Natural killer cell treated with Interleukin-12 subunit alpha and Interleukin-12 subunit beta and Interleukin-15 and Interleukin-18, amount 100 ng/mL, for 72 hours (primary cell): ENCODE data around the gene CRLF1. TPM values are rescaled to one million over a fixed set of nuclear protein-coding genes. Genes with fewer than 3 reads are reported as not detected.

Experiments used
- ATAC-seq, 2 donors: fragments of 150-1000 bp; cut with Tn5 transposase in 1 of 2; sonication (Bioruptor Pico), chemical (Tn5 transposase) in 1 of 2; 2 replicates each; pipeline ENCODE4 v1.10.0; 2021
- DNase-seq: peaks from one replicate; pipeline ENCODE4 v3.0.0; 2022; ENCODE audit warnings: low spot score
- H3K27ac Mint-ChIP-seq, 2 donors: 1 replicate in 1 of 2; 2 replicates in 1 of 2; pipeline ENCODE4 v1.8.0; 2022; ENCODE audit warnings: mixed read lengths in 2 of 2, mild to moderate bottlenecking in 1 of 2, moderate library complexity in 1 of 2
- H3K27me3 Mint-ChIP-seq, 2 donors: 1 replicate in 1 of 2; 2 replicates in 1 of 2; pipeline ENCODE4 v1.8.0; 2022; ENCODE audit warnings: mixed read lengths in 2 of 2
- H3K36me3 Mint-ChIP-seq: one replicate; pipeline ENCODE4 v1.8.0; 2022; ENCODE audit warnings: mixed read lengths
- H3K4me1 Mint-ChIP-seq, 2 donors: 1 replicate in 1 of 2; 2 replicates in 1 of 2; pipeline ENCODE4 v1.8.0; 2022; ENCODE audit warnings: low read depth in 2 of 2, mixed read lengths in 2 of 2, mild to moderate bottlenecking in 1 of 2
- H3K4me3 Mint-ChIP-seq: one replicate; pipeline ENCODE4 v1.8.0; 2022; ENCODE audit warnings: mixed read lengths
- H3K9me3 Mint-ChIP-seq: 2 replicates; pipeline ENCODE4 v1.8.0; 2022; ENCODE audit warnings: mixed read lengths
- total RNA-seq, 2 donors: library from RNA; stranded (reverse); gene quantifications; one replicate each; pipeline ENCODE4 v1.2.3, GENCODE V29; 2022

Gene CRLF1
- total RNA-seq = not detected

GRCh38 chr19:18606281-18607225 lies at the start of gene CRLF1:
Gene CRLF1 (minus strand): TSS chr19:18606799. CDS start chr19:18606656, 143 bp downstream.
- Mint-ChIP-seq H3K36me3 (no peaks in the 10 kb centered on the region), H3K4me3 (no peak within 1 kb of the TSS), H3K27me3 (peaks cover 36 to 49% of the 10 kb centered on the region in 2 donors), H3K4me1 (peaks cover 4 to 12% of the 10 kb centered on the region in 2 donors), H3K27ac (no peak within 1 kb of the TSS), H3K9me3 (no peaks in the 10 kb centered on the region)
- ATAC-seq (no peak), DNase-seq (no peak)

- Mint-ChIP-seq H3K4me1 (peaks cover 23 to 27% of the 10 kb centered on the region in 2 donors), H3K4me3 (no peak overlapping the region), H3K9me3 (no peaks in the 10 kb centered on the region), H3K36me3 (no peaks in the 10 kb centered on the region), H3K27ac (no peak overlapping the region), H3K27me3 (no peaks in the 10 kb centered on the region)
- DNase-seq (no peak), ATAC-seq (no peak)
These were observed 48.7 kb upstream of the CRLF1 start for GRCh38 chr19:18655173-18655844.

- Mint-ChIP-seq H3K27ac (no peak overlapping the region), H3K9me3 (no peaks in the 10 kb centered on the region), H3K27me3 (no peaks in the 10 kb centered on the region), H3K4me1 (peaks cover 30 to 32% of the 10 kb centered on the region in 2 donors), H3K4me3 (no peak overlapping the region), H3K36me3 (no peaks in the 10 kb centered on the region)
- no peak for ATAC-seq
- DNase-seq = no peak
These were observed 47.9 kb upstream of the CRLF1 start for GRCh38 chr19:18654469-18654868.

- Mint-ChIP-seq H3K36me3 (no peaks in the 10 kb centered on the region), H3K27me3 (no peaks in the 10 kb centered on the region), H3K4me1 (peaks cover 32 to 33% of the 10 kb centered on the region in 2 donors), H3K9me3 (no peaks in the 10 kb centered on the region), H3K4me3 (no peak overlapping the region), H3K27ac (no peak overlapping the region)
- no peak for DNase-seq
- no peak for ATAC-seq
These were observed 47.3 kb upstream of the CRLF1 start for GRCh38 chr19:18653853-18654252.

GRCh38 chr19:18651733-18652132 lies 45.1 kb upstream of the CRLF1 start:
- Mint-ChIP-seq H3K9me3 (no peaks in the 10 kb centered on the region), H3K4me3 (no peak overlapping the region), H3K27me3 (no peaks in the 10 kb centered on the region), H3K4me1 (peaks cover 19 to 28% of the 10 kb centered on the region in 2 donors), H3K36me3 (no peaks in the 10 kb centered on the region), H3K27ac (no peak overlapping the region)
- ATAC-seq = no peak
- no peak for DNase-seq

GRCh38 chr19:18651300-18651699 lies 44.7 kb upstream of the CRLF1 start:
- no peak for ATAC-seq
- Mint-ChIP-seq H3K4me3 (no peak overlapping the region), H3K9me3 (no peaks in the 10 kb centered on the region), H3K27ac (no peak overlapping the region), H3K4me1 (peaks cover 22 to 31% of the 10 kb centered on the region in 2 donors), H3K36me3 (no peaks in the 10 kb centered on the region), H3K27me3 (no peaks in the 10 kb centered on the region)
- DNase-seq = no peak

GRCh38 chr19:18650468-18651041 lies 44.0 kb upstream of the CRLF1 start:
- DNase-seq (no peak), ATAC-seq (no peak)
- Mint-ChIP-seq H3K27me3 (no peaks in the 10 kb centered on the region), H3K9me3 (no peaks in the 10 kb centered on the region), H3K4me1 (peaks cover 22 to 31% of the 10 kb centered on the region in 2 donors), H3K27ac (no peak overlapping the region), H3K36me3 (no peaks in the 10 kb centered on the region), H3K4me3 (no peak overlapping the region)

GRCh38 chr19:18650021-18650390 lies 43.4 kb upstream of the CRLF1 start:
- H3K4me1 Mint-ChIP-seq = peaks cover 22 to 31% of the 10 kb centered on the region in 2 donors
- no peaks in the 10 kb centered on the region for H3K9me3 Mint-ChIP-seq
- ATAC-seq (peak in 1 of 2 donors; percentile 12), DNase-seq (no peak)
- H3K36me3 Mint-ChIP-seq = no peaks in the 10 kb centered on the region
- no peaks in the 10 kb centered on the region for H3K27me3 Mint-ChIP-seq
- peak overlapping the region; percentile 67 for H3K4me3 Mint-ChIP-seq
- peak overlapping the region; percentile 31 to 82 for H3K27ac Mint-ChIP-seq

- DNase-seq = no peak
- peak overlapping the region; percentile 67 for H3K4me3 Mint-ChIP-seq
- no peaks in the 10 kb centered on the region for H3K36me3 Mint-ChIP-seq
These were observed 42.9 kb upstream of the CRLF1 start for GRCh38 chr19:18649371-18650020.

GRCh38 chr19:18648973-18649315 lies 42.3 kb upstream of the CRLF1 start:
- Mint-ChIP-seq H3K27ac (peak overlapping the region; percentile 31 to 82), H3K4me3 (peak overlapping the region; percentile 67), H3K9me3 (no peaks in the 10 kb centered on the region), H3K36me3 (no peaks in the 10 kb centered on the region), H3K27me3 (no peaks in the 10 kb centered on the region), H3K4me1 (peaks cover 18 to 32% of the 10 kb centered on the region in 2 donors)
- no peak for ATAC-seq
- no peak for DNase-seq

More at GRCh38 chr19:18649371-18650020, 42.9 kb upstream of the CRLF1 start:
- Mint-ChIP-seq H3K27me3 (no peaks in the 10 kb centered on the region), H3K9me3 (no peaks in the 10 kb centered on the region), H3K27ac (peak overlapping the region; percentile 31 to 82), H3K4me1 (peaks cover 19 to 31% of the 10 kb centered on the region in 2 donors)
- ATAC-seq = peak; percentile 61 to 84

- DNase-seq (no peak), ATAC-seq (no peak)
- Mint-ChIP-seq H3K4me3 (no peak overlapping the region), H3K36me3 (no peaks in the 10 kb centered on the region), H3K27ac (no peak overlapping the region), H3K27me3 (no peaks in the 10 kb centered on the region), H3K9me3 (no peaks in the 10 kb centered on the region), H3K4me1 (peaks cover 18 to 32% of the 10 kb centered on the region in 2 donors)
These were observed 41.2 kb upstream of the CRLF1 start for GRCh38 chr19:18647807-18648206.

- no peak overlapping the region for H3K4me3 Mint-ChIP-seq
- H3K27me3 Mint-ChIP-seq = no peaks in the 10 kb centered on the region
- H3K9me3 Mint-ChIP-seq = no peaks in the 10 kb centered on the region
- ATAC-seq = no peak
- no peak overlapping the region for H3K27ac Mint-ChIP-seq
- H3K4me1 Mint-ChIP-seq = peaks cover 18 to 32% of the 10 kb centered on the region in 2 donors
- no peak for DNase-seq
- no peaks in the 10 kb centered on the region for H3K36me3 Mint-ChIP-seq
These were observed 40.8 kb upstream of the CRLF1 start for GRCh38 chr19:18647371-18647767.

GRCh38 chr19:18646535-18647370 lies 40.2 kb upstream of the CRLF1 start:
- Mint-ChIP-seq H3K9me3 (no peaks in the 10 kb centered on the region), H3K4me3 (no peak overlapping the region), H3K36me3 (no peaks in the 10 kb centered on the region), H3K27me3 (no peaks in the 10 kb centered on the region), H3K27ac (no peak overlapping the region), H3K4me1 (peaks cover 18 to 32% of the 10 kb centered on the region in 2 donors)
- no peak for DNase-seq
- no peak for ATAC-seq
